HG02610 (cell line): ENCODE data around the gene HIVEP2.

Experiments
- ATAC-seq: cut with Tn5 transposase; IDR thresholded peaks from one replicate; pipeline ENCODE4 v1.9.1; 2021; ENCODE audit warnings: mild to moderate bottlenecking, moderate library complexity; ENCODE audit not compliant: unreplicated experiment

Gene HIVEP2

GRCh38 chr6:142918339-142919042, 26.5 kb downstream of the HIVEP2 start:
- ATAC-seq, result no peak

- ATAC-seq, result no peak
Measured at GRCh38 chr6:142916881-142917280, 28.1 kb downstream of the HIVEP2 start.

- ATAC-seq, result no peak
Measured at GRCh38 chr6:142914937-142915697, 29.9 kb downstream of the HIVEP2 start.

- ATAC-seq, result no peak
Measured at GRCh38 chr6:142914369-142914768, 30.6 kb downstream of the HIVEP2 start.

GRCh38 chr6:142913511-142914047, 31.4 kb downstream of the HIVEP2 start:
- ATAC-seq, result peak; percentile 89

GRCh38 chr6:142913036-142913510, 31.9 kb downstream of the HIVEP2 start:
- ATAC-seq, result peak; percentile 69

GRCh38 chr6:142912125-142912524, 32.9 kb downstream of the HIVEP2 start:
- no peak for ATAC-seq

- no peak for ATAC-seq
Measured at GRCh38 chr6:142911430-142911829, 33.5 kb downstream of the HIVEP2 start.

GRCh38 chr6:142909686-142910085, 35.3 kb downstream of the HIVEP2 start:
- ATAC-seq, result no peak

GRCh38 chr6:142908235-142908634, 36.7 kb downstream of the HIVEP2 start:
- no peak for ATAC-seq

GRCh38 chr6:142907544-142907943, 37.4 kb downstream of the HIVEP2 start:
- no peak for ATAC-seq

GRCh38 chr6:142906945-142907470, 38.0 kb downstream of the HIVEP2 start:
- ATAC-seq, result peak; percentile 54

GRCh38 chr6:142903812-142904211, 41.2 kb downstream of the HIVEP2 start:
- no peak for ATAC-seq

- peak; percentile 82 for ATAC-seq
Measured at GRCh38 chr6:142902636-142903053, 42.3 kb downstream of the HIVEP2 start.

- no peak for ATAC-seq
Measured at GRCh38 chr6:142901611-142902010, 43.4 kb downstream of the HIVEP2 start.

- no peak for ATAC-seq
Measured at GRCh38 chr6:142900227-142900971, 44.6 kb downstream of the HIVEP2 start.

GRCh38 chr6:142898927-142899895, 45.8 kb downstream of the HIVEP2 start:
- ATAC-seq, result no peak

GRCh38 chr6:142897659-142898058, 47.3 kb downstream of the HIVEP2 start:
- ATAC-seq, result no peak

GRCh38 chr6:142896732-142897131, 48.2 kb downstream of the HIVEP2 start:
- ATAC-seq, result no peak

GRCh38 chr6:142893088-142893487, 51.9 kb downstream of the HIVEP2 start:
- no peak for ATAC-seq
